ENCODE results near the gene RTN4R. TPM values are rescaled to one million over a fixed set of nuclear protein-coding genes. Genes with fewer than 3 reads are reported as not detected.

RTN4R gene
- polyA plus RNA-seq, 1 of the 3 experiments (the other 2 are of a cell fraction): 0.23 TPM

GRCh38 chr22:20245577-20246367 lies 22.3 kb downstream of the RTN4R start:
- Histone ChIP-seq H3K4me2 (no peak overlapping the region), H3K4me1 (ENCODE audit: control insufficient read depth in 1 of 2, insufficient read depth in 2 of 2, low read depth in 1 of 2, low read length in 1 of 2) (peaks cover 0 to 77% of the 10 kb centered on the region in 2 experiments; a peak in 1 of 4 replicates), H3K36me3 (replicated peaks in 1 of 2; ENCODE audit: control insufficient read depth in 1 of 2, insufficient read depth in 2 of 2, low read length in 1 of 2) (no peaks in the 10 kb centered on the region), H3K4me3 (ENCODE audit: low read depth in 2 of 2, low read length in 1 of 2) (no peak overlapping the region), H3K27ac (ENCODE audit: low read depth in 2 of 2, low read length in 1 of 2) (no peak overlapping the region; a peak in 1 of 4 replicates), H3K9ac (no peak overlapping the region), H3K79me2 (ENCODE audit: insufficient read depth) (no peaks in the 10 kb centered on the region), H3K27me3 (ENCODE audit: insufficient read depth) (no peaks in the 10 kb centered on the region), H2AFZ (ENCODE audit: low read depth) (no peak overlapping the region), H3K9me2 (no peaks in the 10 kb centered on the region), H4K20me1 (ENCODE audit: insufficient read depth) (no peaks in the 10 kb centered on the region), H3F3A (replicated peaks; ENCODE audit: insufficient read depth) (no peaks in the 10 kb centered on the region), H3K9me3 (no peaks in the 10 kb centered on the region)
- CTCF ChIA-PET: interaction anchor here (0.9 to 2.3 kb wide), 3 partner anchors 13 to 89 kb away, joined by 3 to 8 read pairs (median 4); no protein-coding TSS in a partner anchor
- TF ChIP-seq SMC3 (IDR thresholded peaks at IDR 0.05; ENCODE audit: low read depth, low read length) (no peak), REST (IDR thresholded peaks at IDR 0.05; ENCODE audit: low read depth, low read length) (no peak), FOXJ3 (CRISPR knock-in tag; IDR thresholded peaks at IDR 0.05) (no peak), TAF1 (IDR thresholded peaks at IDR 0.05; ENCODE audit: borderline replicate concordance, low read depth, low read length) (no peak), MXI1 (IDR thresholded peaks at IDR 0.05; ENCODE audit: low read depth, low read length) (no peak), CHD2 (IDR thresholded peaks at IDR 0.05; ENCODE audit: low read length, partially characterized antibody) (no peak), EP300 (IDR thresholded peaks at IDR 0.05; ENCODE audit: borderline replicate concordance in 1 of 2, low read depth in 1 of 2, low read length in 1 of 2) (no peak), FOSL2 (IDR thresholded peaks at IDR 0.05; ENCODE audit: borderline replicate concordance, low read depth) (no peak), RCOR1 (IDR thresholded peaks at IDR 0.05; ENCODE audit: low read length) (no peak), GATA2 (CRISPR knock-in tag; IDR thresholded peaks at IDR 0.05) (no peak), MEF2A (IDR thresholded peaks at IDR 0.05; ENCODE audit: borderline replicate concordance, low read depth) (no peak), NFIC (IDR thresholded peaks at IDR 0.05; ENCODE audit: borderline replicate concordance) (no peak)
- WGBS (ENCODE audit: low lambda C conversion rate): 86% methylated on average over 14 of the region's 14 CpGs
- POLR2A ChIA-PET: interaction anchor here (1.0 kb wide), 1 partner anchor 89 kb away, joined by 3 read pairs; no protein-coding TSS in a partner anchor
- no peak for DNase-seq
